HG03060 (cell line): Measurements from ENCODE around the gene ASTN2.

Source experiments
- ATAC-seq: cut with Tn5 transposase; IDR thresholded peaks from one replicate; pipeline ENCODE4 v1.9.1; 2021; ENCODE audit warnings: low read depth, moderate number of reproducible peaks; ENCODE audit not compliant: unreplicated experiment

ASTN2 gene

GRCh38 chr9:117265253-117265652 is 149.6 kb downstream of the ASTN2 start:
- ATAC-seq = no peak

GRCh38 chr9:117258184-117258866 is 156.5 kb downstream of the ASTN2 start:
- no peak for ATAC-seq

- ATAC-seq = no peak
These were observed 161.6 kb downstream of the ASTN2 start for GRCh38 chr9:117253261-117253660.

GRCh38 chr9:117250610-117251215 is 164.1 kb downstream of the ASTN2 start:
- no peak for ATAC-seq

- ATAC-seq = no peak
These were observed 165.1 kb downstream of the ASTN2 start for GRCh38 chr9:117249799-117250198.

GRCh38 chr9:117247266-117247665 is 167.6 kb downstream of the ASTN2 start:
- no peak for ATAC-seq

- ATAC-seq = no peak
These were observed 169.6 kb downstream of the ASTN2 start for GRCh38 chr9:117245175-117245829.

GRCh38 chr9:117242082-117242481 is 172.8 kb downstream of the ASTN2 start:
- no peak for ATAC-seq

GRCh38 chr9:117239428-117239827 is 175.4 kb downstream of the ASTN2 start:
- no peak for ATAC-seq

GRCh38 chr9:117234103-117234502 is 180.8 kb downstream of the ASTN2 start:
- ATAC-seq = no peak

GRCh38 chr9:117233016-117233415 is 181.8 kb downstream of the ASTN2 start:
- ATAC-seq = no peak

GRCh38 chr9:117232281-117232680 is 182.6 kb downstream of the ASTN2 start:
- ATAC-seq = no peak

GRCh38 chr9:117231012-117231411 is 183.8 kb downstream of the ASTN2 start:
- ATAC-seq = no peak

GRCh38 chr9:117224695-117225094 is 190.2 kb downstream of the ASTN2 start:
- no peak for ATAC-seq

- ATAC-seq = no peak
These were observed 195.9 kb downstream of the ASTN2 start for GRCh38 chr9:117218951-117219350.

GRCh38 chr9:117214416-117214815 is 200.4 kb downstream of the ASTN2 start:
- no peak for ATAC-seq

GRCh38 chr9:117211280-117211679 is 203.6 kb downstream of the ASTN2 start:
- no peak for ATAC-seq

GRCh38 chr9:117205806-117206205 is 209.1 kb downstream of the ASTN2 start:
- ATAC-seq = no peak

GRCh38 chr9:117204971-117205370 is 209.9 kb downstream of the ASTN2 start:
- no peak for ATAC-seq

- ATAC-seq = no peak
These were observed 223.2 kb downstream of the ASTN2 start for GRCh38 chr9:117191504-117192261.

- ATAC-seq = no peak
These were observed 225.7 kb downstream of the ASTN2 start for GRCh38 chr9:117189121-117189520.
